ENCODE results near the gene P2RY8. TPM values are rescaled to one million over a fixed set of nuclear protein-coding genes. Genes with fewer than 3 reads are reported as not detected.

Gene P2RY8
- total RNA-seq, 4 donors from 2014 or later, result 0.34 to 1.3 (median 0.64) TPM

DNA sequence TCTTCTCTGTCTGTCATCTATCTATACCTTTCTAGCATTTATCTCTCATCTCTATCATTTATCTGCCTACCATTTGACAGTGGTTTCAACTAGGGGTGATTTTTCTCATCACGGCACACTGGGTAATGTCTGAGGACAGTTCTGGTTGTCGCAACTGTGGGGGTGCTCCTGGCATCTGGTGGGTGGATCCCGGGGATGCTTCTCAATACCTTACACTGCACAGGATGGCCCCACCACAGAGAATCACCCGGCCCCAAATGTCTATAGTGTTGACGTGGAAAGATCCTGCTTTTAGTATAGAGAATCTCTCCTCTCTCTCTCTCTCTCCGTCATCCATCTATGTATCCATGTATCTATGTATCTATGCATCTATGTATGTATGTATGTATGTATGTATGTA, 7.2 kb downstream of the P2RY8 start:
- Histone ChIP-seq H3K4me3 (no peak overlapping the region), H3K36me3 (no peaks in the 10 kb centered on the region), H3K27ac (no peak overlapping the region), H3K9me3 (no peaks in the 10 kb centered on the region), H3K27me3 (peaks cover 0 to 7% (median 0%) of the 10 kb centered on the region in 4 donors), H3K4me1 (peaks cover 0 to 5% (median 0%) of the 10 kb centered on the region in 3 donors)
- intact Hi-C loops (cut with DNase I), result no loop called here
- 75 to 83% methylated on average over 6 of the region's 6 CpGs for WGBS, 2 donors
- TF ChIP-seq, protein P1, sequence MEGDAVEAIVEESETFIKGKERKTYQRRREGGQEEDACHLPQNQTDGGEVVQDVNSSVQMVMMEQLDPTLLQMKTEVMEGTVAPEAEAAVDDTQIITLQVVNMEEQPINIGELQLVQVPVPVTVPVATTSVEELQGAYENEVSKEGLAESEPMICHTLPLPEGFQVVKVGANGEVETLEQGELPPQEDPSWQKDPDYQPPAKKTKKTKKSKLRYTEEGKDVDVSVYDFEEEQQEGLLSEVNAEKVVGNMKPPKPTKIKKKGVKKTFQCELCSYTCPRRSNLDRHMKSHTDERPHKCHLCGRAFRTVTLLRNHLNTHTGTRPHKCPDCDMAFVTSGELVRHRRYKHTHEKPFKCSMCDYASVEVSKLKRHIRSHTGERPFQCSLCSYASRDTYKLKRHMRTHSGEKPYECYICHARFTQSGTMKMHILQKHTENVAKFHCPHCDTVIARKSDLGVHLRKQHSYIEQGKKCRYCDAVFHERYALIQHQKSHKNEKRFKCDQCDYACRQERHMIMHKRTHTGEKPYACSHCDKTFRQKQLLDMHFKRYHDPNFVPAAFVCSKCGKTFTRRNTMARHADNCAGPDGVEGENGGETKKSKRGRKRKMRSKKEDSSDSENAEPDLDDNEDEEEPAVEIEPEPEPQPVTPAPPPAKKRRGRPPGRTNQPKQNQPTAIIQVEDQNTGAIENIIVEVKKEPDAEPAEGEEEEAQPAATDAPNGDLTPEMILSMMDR (IDR thresholded peaks at IDR 0.05), result no peak
- TF ChIP-seq POLR2A (IDR thresholded peaks at IDR 0.05), result no peak
- DNase-seq, result no peak

DNA sequence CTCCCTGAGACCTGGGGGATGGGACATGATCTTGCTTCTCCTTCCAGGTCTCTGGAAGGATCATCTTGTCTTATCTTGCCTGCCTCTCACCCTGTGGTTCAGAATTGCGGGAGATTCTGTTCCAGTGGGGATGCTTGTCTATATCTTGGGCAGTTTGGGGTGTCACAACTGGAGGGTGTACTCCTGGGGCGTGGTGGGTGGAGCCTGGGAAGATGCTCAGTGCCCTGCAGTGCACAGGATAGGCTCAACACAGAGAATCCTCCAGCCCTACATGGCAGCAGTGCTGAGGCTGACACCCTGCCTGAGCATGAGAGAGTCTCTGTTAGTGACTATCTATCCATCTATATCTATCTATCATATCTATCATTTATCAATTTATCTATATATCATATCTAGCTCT, 7.7 kb downstream of the P2RY8 start:
- no peak for DNase-seq
- intact Hi-C loops (cut with DNase I), result no loop called here
- Histone ChIP-seq H3K27me3 (peaks cover 0 to 7% (median 0%) of the 10 kb centered on the region in 4 donors), H3K9me3 (no peaks in the 10 kb centered on the region), H3K27ac (no peak overlapping the region), H3K4me1 (peaks cover 0 to 1% (median 0%) of the 10 kb centered on the region in 3 donors), H3K36me3 (no peaks in the 10 kb centered on the region), H3K4me3 (no peak overlapping the region)
- WGBS, 2 donors, result 57 to 58% methylated on average over 2 of the region's 2 CpGs
- no peak for TF ChIP-seq POLR2A (IDR thresholded peaks at IDR 0.05)
- TF ChIP-seq, protein P1 (IDR thresholded peaks at IDR 0.05), result no peak

DNA sequence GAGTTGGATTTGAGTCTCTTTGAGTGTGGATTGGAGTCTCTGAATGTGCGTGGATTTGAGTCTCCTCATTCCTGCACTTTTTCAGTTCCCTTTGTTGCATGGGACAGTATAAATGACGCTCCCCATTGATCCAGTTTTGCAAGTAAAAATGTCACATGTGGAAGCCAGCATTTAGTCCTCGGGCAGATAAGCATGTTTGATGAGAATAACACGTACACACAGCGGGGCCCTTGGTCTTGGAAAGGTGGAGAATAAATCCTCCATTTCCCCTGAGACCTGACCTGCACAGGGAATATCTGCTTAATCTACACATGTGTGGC, 8.1 kb downstream of the P2RY8 start:
- TF ChIP-seq, protein P1 (IDR thresholded peaks at IDR 0.05), result no peak
- no peak for TF ChIP-seq POLR2A (IDR thresholded peaks at IDR 0.05)
- no peaks in the 10 kb centered on the region for H3K9me3 ChIP-seq
- WGBS, 2 donors, result 54 to 77% methylated on average over 5 of the region's 5 CpGs
- H3K4me1 ChIP-seq, result no peaks in the 10 kb centered on the region
- H3K36me3 ChIP-seq, result no peaks in the 10 kb centered on the region
- H3K4me3 ChIP-seq, result no peak overlapping the region
- H3K27ac ChIP-seq, result no peak overlapping the region
- no peak for DNase-seq
- intact Hi-C loops (cut with DNase I), result no loop called here
- peaks cover 0 to 7% (median 0%) of the 10 kb centered on the region in 4 donors for H3K27me3 ChIP-seq

DNA sequence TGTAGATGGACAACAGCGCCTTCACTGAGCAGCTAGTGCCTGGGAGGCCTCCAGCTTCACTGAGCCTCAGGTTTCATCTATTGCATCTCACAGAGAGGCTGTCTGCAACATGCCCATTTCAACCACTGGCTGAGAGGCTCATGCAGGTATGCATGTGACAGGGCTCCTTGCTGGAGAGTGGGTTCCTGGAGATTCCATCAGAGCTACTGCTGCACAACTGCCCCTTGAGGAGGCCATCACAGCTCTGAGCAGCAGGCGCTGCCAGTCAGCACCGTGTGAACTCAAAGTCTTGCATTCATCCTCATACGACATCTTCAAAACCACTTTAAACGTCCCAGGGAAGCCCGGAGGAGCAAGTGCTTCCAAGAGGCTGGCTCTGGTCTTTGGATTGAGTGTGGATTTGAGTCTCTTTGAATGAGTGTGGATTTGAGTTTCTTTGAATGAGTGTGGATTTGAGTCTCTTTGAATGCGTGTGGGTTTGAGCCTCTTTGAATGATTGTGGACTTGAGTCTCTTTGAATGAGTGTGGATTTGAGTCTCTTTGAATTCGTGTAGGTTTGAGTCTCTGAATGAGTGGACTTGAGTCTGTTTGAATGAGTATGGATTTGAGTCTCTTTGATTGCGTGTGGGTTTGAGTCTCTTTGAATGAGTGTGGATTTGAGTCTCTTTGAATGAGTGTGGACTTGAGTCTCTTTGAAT, 8.7 kb downstream of the P2RY8 start:
- H3K9me3 ChIP-seq, result no peaks in the 10 kb centered on the region
- H3K4me3 ChIP-seq, result no peak overlapping the region
- intact Hi-C loops (cut with DNase I), result no loop called here
- no peak for DNase-seq
- H3K36me3 ChIP-seq, result no peaks in the 10 kb centered on the region
- no peak overlapping the region for H3K27ac ChIP-seq
- H3K4me1 ChIP-seq, result no peaks in the 10 kb centered on the region
- 70 to 83% methylated on average over 8 to 9 of the region's 9 CpGs for WGBS, 2 donors
- TF ChIP-seq, protein P1 (IDR thresholded peaks at IDR 0.05), result no peak
- TF ChIP-seq POLR2A (IDR thresholded peaks at IDR 0.05), result no peak
- peaks cover 0 to 7% (median 0%) of the 10 kb centered on the region in 4 donors for H3K27me3 ChIP-seq

DNA sequence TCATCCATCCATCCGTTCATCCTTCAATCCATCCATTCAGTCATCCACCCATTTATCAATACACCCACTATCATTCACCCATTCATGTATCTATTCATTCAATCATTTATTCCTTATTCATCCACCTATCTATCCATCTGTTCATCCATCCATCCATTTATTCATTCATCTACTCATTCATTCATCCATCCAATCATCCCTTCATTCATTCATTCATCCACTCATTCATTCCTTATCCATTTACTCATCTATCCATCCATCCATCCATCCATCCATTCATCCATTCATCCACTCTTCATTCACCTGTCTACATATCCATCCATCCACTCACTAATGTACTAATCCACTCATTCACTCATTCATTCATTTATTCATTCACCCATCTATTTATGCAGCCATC, 9.5 kb downstream of the P2RY8 start:
- 73 to 78% methylated on average over 1 of the region's 1 CpG for WGBS, 2 donors
- no peaks in the 10 kb centered on the region for H3K36me3 ChIP-seq
- H3K4me3 ChIP-seq, result no peak overlapping the region
- TF ChIP-seq POLR2A (IDR thresholded peaks at IDR 0.05), result no peak
- TF ChIP-seq, protein P1 (IDR thresholded peaks at IDR 0.05), result no peak
- DNase-seq, result no peak
- no peak overlapping the region for H3K27ac ChIP-seq
- no peaks in the 10 kb centered on the region for H3K4me1 ChIP-seq
- peaks cover 0 to 7% (median 0%) of the 10 kb centered on the region in 4 donors for H3K27me3 ChIP-seq
- H3K9me3 ChIP-seq, result no peaks in the 10 kb centered on the region
- intact Hi-C loops (cut with DNase I), result no loop called here
